Measurements from ENCODE around the gene GALNT2.

Gene GALNT2

GRCh38 chr1:230186003-230186863 is 119.2 kb downstream of the GALNT2 start:
- DNase-seq (ENCODE audit: low read depth, low spot score): no peak

GRCh38 chr1:230186874-230187273 is 119.8 kb downstream of the GALNT2 start:
- DNase-seq (ENCODE audit: low read depth, low spot score): no peak

GRCh38 chr1:230187290-230187689 is 120.3 kb downstream of the GALNT2 start:
- no peak for DNase-seq (ENCODE audit: low read depth, low spot score)

GRCh38 chr1:230188826-230189225 is 121.8 kb downstream of the GALNT2 start:
- DNase-seq (ENCODE audit: low read depth, low spot score): no peak

GRCh38 chr1:230189341-230189740 is 122.3 kb downstream of the GALNT2 start:
- no peak for DNase-seq (ENCODE audit: low read depth, low spot score)

- no peak for DNase-seq (ENCODE audit: low read depth, low spot score)
Measured at GRCh38 chr1:230189824-230190223, 122.8 kb downstream of the GALNT2 start.

- no peak for DNase-seq (ENCODE audit: low read depth, low spot score)
Measured at GRCh38 chr1:230191079-230191804, 124.2 kb downstream of the GALNT2 start.

GRCh38 chr1:230191855-230192254 is 124.8 kb downstream of the GALNT2 start:
- no peak for DNase-seq (ENCODE audit: low read depth, low spot score)

GRCh38 chr1:230194525-230194924 is 127.5 kb downstream of the GALNT2 start:
- no peak for DNase-seq (ENCODE audit: low read depth, low spot score)

GRCh38 chr1:230195199-230195598 is 128.2 kb downstream of the GALNT2 start:
- DNase-seq (ENCODE audit: low read depth, low spot score): no peak

- DNase-seq (ENCODE audit: low read depth, low spot score): no peak
Measured at GRCh38 chr1:230196077-230196476, 129.0 kb downstream of the GALNT2 start.

- no peak for DNase-seq (ENCODE audit: low read depth, low spot score)
Measured at GRCh38 chr1:230197644-230198567, 130.9 kb downstream of the GALNT2 start.

- no peak for DNase-seq (ENCODE audit: low read depth, low spot score)
Measured at GRCh38 chr1:230199034-230199433, 132.0 kb downstream of the GALNT2 start.

GRCh38 chr1:230199554-230199953 is 132.5 kb downstream of the GALNT2 start:
- DNase-seq (ENCODE audit: low read depth, low spot score): no peak

GRCh38 chr1:230200276-230200675 is 133.2 kb downstream of the GALNT2 start:
- DNase-seq (ENCODE audit: low read depth, low spot score): no peak

- no peak for DNase-seq (ENCODE audit: low read depth, low spot score)
Measured at GRCh38 chr1:230201445-230201844, 134.4 kb downstream of the GALNT2 start.

GRCh38 chr1:230204842-230205241 is 137.8 kb downstream of the GALNT2 start:
- DNase-seq (ENCODE audit: low read depth, low spot score): no peak

GRCh38 chr1:230205719-230206198 is 138.7 kb downstream of the GALNT2 start:
- no peak for DNase-seq (ENCODE audit: low read depth, low spot score)

GRCh38 chr1:230206207-230206606 is 139.2 kb downstream of the GALNT2 start:
- no peak for DNase-seq (ENCODE audit: low read depth, low spot score)

- no peak for DNase-seq (ENCODE audit: low read depth, low spot score)
Measured at GRCh38 chr1:230206976-230207375, 139.9 kb downstream of the GALNT2 start.

- DNase-seq (ENCODE audit: low read depth, low spot score): no peak
Measured at GRCh38 chr1:230207598-230207997, 140.6 kb downstream of the GALNT2 start.
